Epithelial cell of proximal tubule (primary cell): ENCODE results near the gene NNMT. TPM values are rescaled to one million over a fixed set of nuclear protein-coding genes. Genes with fewer than 3 reads are reported as not detected.
A peak's percentile ranks its signal among the peaks of the same experiment; 100 is the strongest.

Experiments used
- DNase-seq: peaks from one replicate; pipeline ENCODE4 v3.0.0-alpha.2; 2011; ENCODE audit warnings: low read depth
- H3K4me3 ChIP-seq: 2 replicates; pipeline ENCODE4 v1.5.1; 2011; ENCODE audit warnings: low read depth, mild to moderate bottlenecking, low read length
- total RNA-seq: library from RNA; depleted of rRNA; stranded (reverse); fragments of >200 nt; gene quantifications from 2 replicates; pipeline ENCODE4 v1.2.3, GENCODE V29; 2015
- TF ChIP-seq, protein P1 (sequence below): conservative IDR thresholded peaks from 2 replicates; pipeline ENCODE4 v1.5.1; 2012; ENCODE audit warnings: low read depth, mild to moderate bottlenecking, low read length

Gene NNMT
- total RNA-seq, 1 donor from 2014 or later: 875 TPM

DNA sequence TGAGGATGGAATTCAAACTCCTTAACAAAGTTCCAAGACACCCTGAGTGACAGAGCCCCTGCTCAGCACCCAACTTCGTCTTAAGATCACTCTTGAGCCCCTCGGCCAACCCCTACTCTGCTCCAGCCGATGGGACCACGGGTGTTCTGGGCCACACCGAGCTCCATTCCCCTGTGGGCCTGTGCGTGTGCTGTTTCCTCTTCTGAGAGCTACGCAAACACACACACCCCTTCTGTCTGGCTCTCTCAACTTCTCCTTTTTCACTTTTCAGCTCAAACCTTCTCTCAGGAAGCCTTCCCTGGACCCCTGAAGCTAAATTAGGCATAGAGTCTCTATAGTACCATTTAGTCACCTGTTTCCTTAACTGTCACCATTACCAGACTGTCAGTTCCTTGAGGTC is 37.5 kb upstream of the NNMT start:
- H3K4me3 ChIP-seq: no peak overlapping the region
- DNase-seq: no peak
- TF ChIP-seq, protein P1, sequence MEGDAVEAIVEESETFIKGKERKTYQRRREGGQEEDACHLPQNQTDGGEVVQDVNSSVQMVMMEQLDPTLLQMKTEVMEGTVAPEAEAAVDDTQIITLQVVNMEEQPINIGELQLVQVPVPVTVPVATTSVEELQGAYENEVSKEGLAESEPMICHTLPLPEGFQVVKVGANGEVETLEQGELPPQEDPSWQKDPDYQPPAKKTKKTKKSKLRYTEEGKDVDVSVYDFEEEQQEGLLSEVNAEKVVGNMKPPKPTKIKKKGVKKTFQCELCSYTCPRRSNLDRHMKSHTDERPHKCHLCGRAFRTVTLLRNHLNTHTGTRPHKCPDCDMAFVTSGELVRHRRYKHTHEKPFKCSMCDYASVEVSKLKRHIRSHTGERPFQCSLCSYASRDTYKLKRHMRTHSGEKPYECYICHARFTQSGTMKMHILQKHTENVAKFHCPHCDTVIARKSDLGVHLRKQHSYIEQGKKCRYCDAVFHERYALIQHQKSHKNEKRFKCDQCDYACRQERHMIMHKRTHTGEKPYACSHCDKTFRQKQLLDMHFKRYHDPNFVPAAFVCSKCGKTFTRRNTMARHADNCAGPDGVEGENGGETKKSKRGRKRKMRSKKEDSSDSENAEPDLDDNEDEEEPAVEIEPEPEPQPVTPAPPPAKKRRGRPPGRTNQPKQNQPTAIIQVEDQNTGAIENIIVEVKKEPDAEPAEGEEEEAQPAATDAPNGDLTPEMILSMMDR: no peak

DNA sequence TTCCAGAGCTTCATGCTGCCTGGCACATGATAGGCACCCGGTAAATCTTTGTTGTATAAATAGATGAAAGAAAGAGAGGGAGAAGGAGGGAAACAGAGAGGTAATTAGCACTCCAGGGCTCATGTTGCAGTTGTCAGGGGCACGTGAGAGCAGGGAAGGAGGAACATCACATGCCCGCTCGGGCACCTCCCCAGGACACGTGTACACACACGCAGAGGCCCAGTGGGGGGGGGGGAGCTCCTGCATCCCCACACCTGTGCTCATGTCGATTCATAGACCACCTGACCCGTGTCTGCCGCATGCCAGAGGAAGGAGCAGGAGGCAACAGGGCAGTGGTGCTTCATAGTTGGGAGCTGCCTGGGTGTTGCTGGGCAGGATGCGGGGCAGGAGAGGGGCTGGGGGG is 37.1 kb upstream of the NNMT start:
- no peak for DNase-seq
- TF ChIP-seq, protein P1: no peak
- H3K4me3 ChIP-seq: no peak overlapping the region

DNA sequence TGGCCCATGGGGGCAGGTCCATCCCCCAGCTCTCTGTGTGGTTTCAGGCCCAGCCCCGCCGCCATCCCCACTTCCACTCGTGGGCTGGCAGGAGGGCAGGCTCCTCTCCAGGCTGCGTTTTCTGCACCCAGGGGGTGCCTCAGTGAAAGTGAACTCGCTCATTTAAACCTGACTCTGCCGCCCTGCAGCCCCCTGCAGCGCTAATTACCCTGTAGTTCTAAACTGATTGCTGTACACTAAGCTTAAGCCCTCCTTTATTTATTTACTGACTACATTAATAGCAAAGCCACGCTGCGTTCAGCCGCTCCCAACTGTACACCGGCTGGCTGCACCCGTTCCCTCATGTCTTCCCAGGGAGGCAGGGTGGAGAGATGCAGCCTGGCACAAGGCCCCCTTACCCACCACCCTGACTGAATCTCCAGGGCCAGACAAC is 36.6 kb upstream of the NNMT start:
- TF ChIP-seq, protein P1: no peak
- H3K4me3 ChIP-seq: no peak overlapping the region
- DNase-seq: no peak

DNA sequence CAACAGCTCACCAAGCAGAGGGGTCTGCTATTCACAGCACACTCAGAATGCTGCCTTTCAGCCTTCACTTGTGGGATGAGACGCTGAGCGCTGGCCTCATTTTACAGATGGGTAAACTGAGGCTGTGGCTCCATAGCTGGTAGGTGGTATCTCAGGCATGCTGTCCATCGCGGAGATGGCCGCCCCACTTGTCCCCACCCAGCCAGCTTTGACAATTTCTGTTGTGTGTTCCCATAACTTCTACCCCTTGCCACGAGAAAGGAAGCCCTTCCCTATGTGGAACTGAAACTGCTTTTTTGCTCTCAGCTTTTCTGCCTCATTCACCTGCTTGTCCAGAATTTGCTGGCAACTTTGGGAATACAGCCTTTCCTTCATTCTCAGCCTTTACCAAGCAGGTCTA is 36.1 kb upstream of the NNMT start:
- TF ChIP-seq, protein P1: no peak

DNA sequence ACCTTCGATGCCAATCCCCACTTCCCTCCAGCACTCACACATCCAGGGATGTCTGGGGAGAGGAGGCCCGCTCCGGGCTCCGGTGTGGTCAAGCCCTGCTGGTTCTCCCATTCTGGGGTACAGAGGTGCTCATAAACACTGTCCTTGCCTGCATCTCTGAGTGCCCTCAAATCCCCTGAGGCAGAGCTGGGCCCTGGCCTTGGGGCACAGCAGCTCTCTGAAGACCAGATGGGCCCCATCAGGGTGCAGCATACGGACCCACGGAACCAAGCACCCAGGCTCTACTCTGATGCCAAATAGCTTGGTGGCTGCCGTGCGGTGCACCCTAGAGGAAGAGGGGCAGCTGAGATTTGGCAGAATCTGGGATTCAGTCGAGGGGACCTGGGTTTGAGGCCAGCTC is 35.7 kb upstream of the NNMT start:
- no peak overlapping the region for H3K4me3 ChIP-seq
- TF ChIP-seq, protein P1: no peak
- DNase-seq: no peak

More for the DNA sequence above, 36.1 kb upstream of the NNMT start:
- no peak overlapping the region for H3K4me3 ChIP-seq
- no peak for DNase-seq

DNA sequence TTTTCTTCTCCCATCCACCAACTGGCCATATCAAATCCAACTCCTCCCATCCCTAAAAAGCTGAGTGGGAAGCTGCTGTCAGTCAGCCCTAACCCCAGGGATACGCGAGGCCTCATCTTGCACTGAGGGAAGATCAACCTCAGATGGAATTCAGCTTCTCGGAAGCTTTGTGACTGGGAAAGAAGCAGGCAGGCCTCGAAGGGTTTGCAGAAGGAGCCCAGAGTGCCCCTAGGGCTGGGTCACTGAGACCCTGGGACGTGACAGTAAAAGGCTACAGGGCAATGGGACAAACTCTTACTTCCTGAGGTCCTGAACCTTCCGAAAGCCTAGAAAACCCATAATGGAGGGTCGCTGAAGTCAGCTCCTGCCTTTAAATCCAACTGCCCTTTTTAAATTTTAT is 34.4 kb upstream of the NNMT start:
- H3K4me3 ChIP-seq: no peak overlapping the region
- TF ChIP-seq, protein P1: no peak
- DNase-seq: no peak

DNA sequence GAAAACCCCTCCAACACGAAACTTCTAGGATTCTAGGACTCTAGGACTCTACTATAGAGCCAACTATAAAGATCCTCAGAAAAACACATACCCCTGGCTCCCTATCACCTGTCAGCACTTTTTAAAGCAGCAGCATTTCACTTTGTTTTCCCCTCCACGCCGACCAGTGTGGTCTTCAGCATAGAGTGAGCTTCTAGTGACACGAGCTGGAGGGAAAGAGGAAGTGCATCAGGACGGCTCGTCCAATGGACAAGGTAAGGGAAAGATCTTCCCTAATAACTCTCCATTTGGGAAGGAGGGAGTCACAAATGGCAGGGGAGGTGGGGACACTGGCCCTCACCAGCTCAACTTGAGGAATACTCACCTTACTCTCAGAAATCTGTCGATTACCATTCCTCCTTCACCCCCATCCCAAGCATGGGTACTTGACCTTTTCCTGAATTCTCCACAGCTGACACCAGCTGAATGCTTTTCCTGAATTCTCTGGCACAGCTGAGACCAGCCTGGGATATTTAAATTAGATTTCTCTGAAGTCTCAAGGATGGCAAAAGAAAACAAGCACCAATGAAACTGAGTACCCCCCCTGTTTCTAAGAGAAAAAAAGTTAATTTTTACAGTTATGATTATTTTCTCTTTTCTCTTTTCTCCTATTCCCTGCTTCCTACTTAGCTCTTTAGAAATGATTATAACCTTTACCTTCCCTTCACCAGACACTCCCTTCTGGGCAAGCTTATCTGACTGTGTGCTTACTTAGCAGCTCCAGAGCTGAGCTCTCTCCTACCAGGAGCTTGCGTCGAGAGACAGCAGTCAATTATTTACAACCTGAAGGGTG is 33.3 kb upstream of the NNMT start:
- no peak for DNase-seq
- TF ChIP-seq, protein P1: peak; percentile 84
- H3K4me3 ChIP-seq: no peak overlapping the region
